ENCODE data around the gene ZNF511.

ZNF511 gene

GRCh38 chr10:133336577-133337369 lies 28.1 kb downstream of the ZNF511 start, which contains the start of gene CALY:
TSS of gene CALY (minus strand) at chr10:133336896. CDS start at chr10:133328989, 7,907 bp downstream.
- peak in 1 of 2 experiments; percentile 41 for DNase-seq

- no peak for DNase-seq
These were observed 28.6 kb downstream of the ZNF511 start for GRCh38 chr10:133337370-133337725.

GRCh38 chr10:133338080-133339071 lies 29.7 kb downstream of the ZNF511 start:
- DNase-seq = no peak

- no peak for DNase-seq
These were observed 31.1 kb downstream of the ZNF511 start for GRCh38 chr10:133339708-133340380.

- no peak for DNase-seq
These were observed 33.3 kb downstream of the ZNF511 start for GRCh38 chr10:133341983-133342382.

GRCh38 chr10:133342942-133343341 lies 34.2 kb downstream of the ZNF511 start:
- no peak for DNase-seq

GRCh38 chr10:133343558-133343957 lies 34.8 kb downstream of the ZNF511 start:
- no peak for DNase-seq

GRCh38 chr10:133344236-133344635 lies 35.5 kb downstream of the ZNF511 start:
- DNase-seq = no peak

GRCh38 chr10:133346413-133346812 lies 37.7 kb downstream of the ZNF511 start:
- no peak for DNase-seq

- no peak for DNase-seq
These were observed 39.2 kb downstream of the ZNF511 start for GRCh38 chr10:133347710-133348517.

GRCh38 chr10:133349160-133349568 lies 40.5 kb downstream of the ZNF511 start:
- no peak for DNase-seq

GRCh38 chr10:133349577-133350011 lies 40.9 kb downstream of the ZNF511 start:
- no peak for DNase-seq

GRCh38 chr10:133350283-133350949 lies 41.7 kb downstream of the ZNF511 start:
- DNase-seq = no peak

- DNase-seq = no peak
These were observed 42.2 kb downstream of the ZNF511 start for GRCh38 chr10:133350950-133351329.

GRCh38 chr10:133351408-133352318 lies 42.9 kb downstream of the ZNF511 start:
- DNase-seq = no peak

- peak; percentile 20 to 67 for DNase-seq
These were observed 44.7 kb downstream of the ZNF511 start for GRCh38 chr10:133353202-133353959.

- DNase-seq = no peak
These were observed 45.4 kb downstream of the ZNF511 start for GRCh38 chr10:133353988-133354605.

GRCh38 chr10:133354672-133355240 lies 46.0 kb downstream of the ZNF511 start:
- no peak for DNase-seq

- no peak for DNase-seq
These were observed 46.6 kb downstream of the ZNF511 start for GRCh38 chr10:133355266-133355665.
